ENCODE results near the gene USP4.
"Not testable (repeated sequence)": the region's sequence is repeated elsewhere in the genome, so short reads cannot be mapped to it uniquely, and the experiment has no call there.

Gene USP4

GRCh38 chr3:49352281-49352680, 12.4 kb upstream of the USP4 start:
- DNase-seq (ENCODE audit: low spot score), result no peak

GRCh38 chr3:49351521-49352011, 11.7 kb upstream of the USP4 start:
- peak; percentile 3 for DNase-seq (ENCODE audit: low spot score)

- DNase-seq (ENCODE audit: low spot score), result no peak
Observed at GRCh38 chr3:49349348-49350114, 9.7 kb upstream of the USP4 start.

GRCh38 chr3:49348361-49348760, 8.5 kb upstream of the USP4 start:
- not testable (repeated sequence) for DNase-seq (ENCODE audit: low spot score)

- no peak for DNase-seq (ENCODE audit: low spot score)
Observed at GRCh38 chr3:49346797-49347251, 7.0 kb upstream of the USP4 start.

GRCh38 chr3:49343163-49343562, 3.3 kb upstream of the USP4 start:
- DNase-seq (ENCODE audit: low spot score), result no peak

GRCh38 chr3:49341996-49342395, 2.1 kb upstream of the USP4 start:
- no peak for DNase-seq (ENCODE audit: low spot score)

GRCh38 chr3:49339581-49339940, 292 bp downstream of the USP4 start:
- peak; percentile 9 for DNase-seq (ENCODE audit: low spot score)

- no peak for DNase-seq (ENCODE audit: low spot score)
Observed at GRCh38 chr3:49333916-49334633, 5.8 kb downstream of the USP4 start.

- DNase-seq (ENCODE audit: low spot score), result peak; percentile 14
Observed at GRCh38 chr3:49333091-49333490, 6.8 kb downstream of the USP4 start.

- no peak for DNase-seq (ENCODE audit: low spot score)
Observed at GRCh38 chr3:49329186-49329585, 10.7 kb downstream of the USP4 start.

- DNase-seq (ENCODE audit: low spot score), result not testable (repeated sequence)
Observed at GRCh38 chr3:49328350-49328749, 11.5 kb downstream of the USP4 start.

GRCh38 chr3:49327485-49327884, 12.4 kb downstream of the USP4 start:
- no peak for DNase-seq (ENCODE audit: low spot score)

- DNase-seq (ENCODE audit: low spot score), result no peak
Observed at GRCh38 chr3:49324768-49325167, 15.1 kb downstream of the USP4 start.

- no peak for DNase-seq (ENCODE audit: low spot score)
Observed at GRCh38 chr3:49316696-49317457, 23.0 kb downstream of the USP4 start.

GRCh38 chr3:49313896-49314688, 25.8 kb downstream of the USP4 start:
- DNase-seq (ENCODE audit: low spot score), result no peak

- DNase-seq (ENCODE audit: low spot score), result no peak
Observed at GRCh38 chr3:49311283-49311682, 28.6 kb downstream of the USP4 start.

- no peak for DNase-seq (ENCODE audit: low spot score)
Observed at GRCh38 chr3:49310677-49311076, 29.2 kb downstream of the USP4 start.

GRCh38 chr3:49305608-49306007, 34.2 kb downstream of the USP4 start:
- DNase-seq (ENCODE audit: low spot score), result no peak

- DNase-seq (ENCODE audit: low spot score), result no peak
Observed at GRCh38 chr3:49302613-49303012, 37.2 kb downstream of the USP4 start.

GRCh38 chr3:49300595-49300994, 39.3 kb downstream of the USP4 start:
- no peak for DNase-seq (ENCODE audit: low spot score)

- DNase-seq (ENCODE audit: low spot score), result no peak
Observed at GRCh38 chr3:49298511-49298910, 41.3 kb downstream of the USP4 start.

Data from CD4-positive, alpha-beta T cell treated with Interleukin-6 at 100 ng/mL for 8 hours (primary cell).